Measurements from ENCODE around the gene SCAP. TPM values are rescaled to one million over a fixed set of nuclear protein-coding genes. Genes with fewer than 3 reads are reported as not detected.

SCAP gene
- total RNA-seq, 1 donor from 2014 or later, result 84.7 TPM

DNA sequence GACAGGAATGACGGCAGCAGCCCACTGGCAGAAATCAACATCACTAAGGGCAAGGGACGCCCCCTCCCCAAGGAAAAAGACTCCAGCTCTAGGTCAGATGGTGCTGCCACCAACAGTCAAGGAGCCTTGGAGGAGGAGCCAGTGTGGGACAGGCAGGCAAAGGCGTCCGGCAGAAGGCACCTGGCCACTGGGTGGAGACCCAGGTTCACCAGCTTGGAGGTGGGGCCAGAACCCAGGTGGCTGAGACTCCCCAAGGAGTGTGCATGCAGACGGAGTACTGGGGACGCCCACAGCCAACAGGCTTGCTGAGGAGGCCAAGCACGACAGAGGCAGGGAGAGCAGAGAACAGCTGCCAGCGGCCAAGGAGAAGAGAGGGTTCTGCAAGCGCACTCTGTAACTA is 59.7 kb downstream of the SCAP start:
- Histone ChIP-seq H3K9me3 (no peaks in the 10 kb centered on the region), H3K4me1 (peaks cover 3% of the 10 kb centered on the region), H3K27me3 (no peaks in the 10 kb centered on the region), H3K4me3 (no peak overlapping the region), H3K27ac (no peak overlapping the region), H3K36me3 (peaks cover 0 to 66% of the 10 kb centered on the region in 2 donors)
- DNase-seq (ENCODE audit: extremely low spot score in 2 of 2), result no peak
- TF ChIP-seq POLR2AphosphoS5 (IDR thresholded peaks at IDR 0.05; ENCODE audit: insufficient read depth in 1 of 2, low read depth in 1 of 2) (no peak), CTCF (IDR thresholded peaks at IDR 0.05) (no peak), POLR2A (IDR thresholded peaks at IDR 0.05) (no peak)
- intact Hi-C loops (cut with DNase I), result no loop called here

DNA sequence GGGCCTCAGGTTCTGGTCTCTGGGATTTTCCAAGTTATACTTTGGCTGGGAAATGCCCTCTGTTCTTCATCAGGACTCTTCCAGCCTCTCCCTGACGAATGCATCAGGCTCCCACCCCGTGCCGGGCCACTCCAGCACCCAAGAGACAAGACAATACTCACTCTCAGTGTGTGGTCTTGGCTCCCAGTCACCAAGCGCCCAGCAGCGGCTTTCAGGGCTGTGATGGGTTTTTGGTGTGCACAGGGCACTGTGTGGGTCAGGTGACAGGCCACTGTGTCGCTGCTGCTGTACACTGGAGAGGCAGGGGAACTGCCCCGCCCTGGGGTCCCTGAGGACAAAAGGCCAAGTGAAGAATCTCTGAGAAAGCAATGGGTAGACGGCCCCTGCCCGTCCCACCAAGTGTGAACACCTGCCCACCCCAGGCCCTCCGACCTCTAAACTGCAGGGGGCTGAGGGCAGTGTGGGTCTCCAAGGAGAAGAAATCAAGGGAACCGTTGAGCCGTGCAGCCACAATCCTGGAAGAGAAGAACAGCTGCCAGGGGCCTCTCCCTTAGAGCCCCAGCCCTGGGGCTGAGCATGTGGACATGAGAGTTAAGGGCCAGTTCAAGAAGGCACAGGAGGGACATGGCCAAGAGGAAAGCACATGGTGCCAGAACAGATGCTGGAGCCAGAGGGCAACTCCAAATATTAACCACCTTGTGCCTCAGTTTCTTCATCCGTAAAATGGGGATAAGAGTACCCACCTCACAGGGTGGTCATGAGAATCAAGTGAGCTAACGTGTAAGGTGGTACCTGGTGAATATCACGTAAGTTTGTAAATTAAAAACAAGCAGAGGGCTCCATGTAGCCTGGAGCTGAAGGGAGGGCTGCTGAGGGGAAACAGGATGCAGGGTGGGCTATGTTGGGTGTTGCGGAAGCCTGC is 60.8 kb downstream of the SCAP start:
- no peaks in the 10 kb centered on the region for H3K9me3 ChIP-seq
- H3K4me1 ChIP-seq, result no peaks in the 10 kb centered on the region
- no peak overlapping the region for H3K4me3 ChIP-seq
- DNase-seq (ENCODE audit: extremely low spot score in 2 of 2), result no peak
- intact Hi-C loops (cut with DNase I), result no loop called here
- no peaks in the 10 kb centered on the region for H3K27me3 ChIP-seq
- TF ChIP-seq POLR2A (IDR thresholded peaks at IDR 0.05), result no peak
- no peak for TF ChIP-seq CTCF (IDR thresholded peaks at IDR 0.05)
- no peak for TF ChIP-seq POLR2AphosphoS5 (IDR thresholded peaks at IDR 0.05; ENCODE audit: insufficient read depth in 1 of 2, low read depth in 1 of 2)
- no peak overlapping the region for H3K27ac ChIP-seq
- peaks cover 0 to 66% of the 10 kb centered on the region in 2 donors for H3K36me3 ChIP-seq

DNA sequence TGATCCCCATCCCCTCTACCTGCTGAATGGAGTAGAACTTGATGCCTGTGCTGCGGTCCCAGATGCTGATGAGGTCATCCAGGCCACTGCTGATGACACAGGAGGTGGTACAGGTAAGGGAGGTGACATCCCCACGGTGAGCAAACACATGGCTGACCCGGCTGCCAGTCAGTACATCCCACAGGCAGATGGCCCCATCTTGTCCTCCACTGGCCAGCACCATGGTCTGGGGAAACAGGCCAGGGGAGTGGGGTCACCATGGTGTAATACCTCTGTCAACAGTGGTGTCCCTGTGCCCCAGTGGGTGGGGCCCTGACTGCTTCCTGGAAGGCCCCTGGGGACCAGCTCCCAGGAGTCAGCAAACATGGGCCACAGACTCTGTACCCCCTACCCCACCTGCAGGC is 61.6 kb downstream of the SCAP start:
- no peaks in the 10 kb centered on the region for H3K4me1 ChIP-seq
- intact Hi-C loops (cut with DNase I), result no loop called here
- no peaks in the 10 kb centered on the region for H3K27me3 ChIP-seq
- TF ChIP-seq POLR2AphosphoS5 (IDR thresholded peaks at IDR 0.05; ENCODE audit: insufficient read depth in 1 of 2, low read depth in 1 of 2) (no peak), CTCF (IDR thresholded peaks at IDR 0.05) (no peak), POLR2A (IDR thresholded peaks at IDR 0.05) (no peak)
- peaks cover 0 to 66% of the 10 kb centered on the region in 2 donors for H3K36me3 ChIP-seq
- no peaks in the 10 kb centered on the region for H3K9me3 ChIP-seq
- DNase-seq (ENCODE audit: extremely low spot score in 2 of 2), result no peak
- H3K4me3 ChIP-seq, result no peak overlapping the region
- no peak overlapping the region for H3K27ac ChIP-seq

GRCh38 chr3:47413751-47414150 is 62.0 kb downstream of the SCAP start:
- Histone ChIP-seq H3K4me1 (no peaks in the 10 kb centered on the region), H3K27me3 (no peaks in the 10 kb centered on the region), H3K9me3 (no peaks in the 10 kb centered on the region), H3K4me3 (no peak overlapping the region), H3K36me3 (peaks cover 0 to 66% of the 10 kb centered on the region in 2 donors), H3K27ac (no peak overlapping the region)
- TF ChIP-seq CTCF (IDR thresholded peaks at IDR 0.05), result no peak
- TF ChIP-seq POLR2A (IDR thresholded peaks at IDR 0.05), result no peak
- no peak for TF ChIP-seq POLR2AphosphoS5 (IDR thresholded peaks at IDR 0.05; ENCODE audit: insufficient read depth in 1 of 2, low read depth in 1 of 2)
- intact Hi-C loops (cut with DNase I), result no loop called here
- no peak for DNase-seq (ENCODE audit: extremely low spot score in 2 of 2)

Measured in vagina (tissue), 2 donors.